ENCODE data around the gene CBR4. TPM values are rescaled to one million over a fixed set of nuclear protein-coding genes. Genes with fewer than 3 reads are reported as not detected.

Gene CBR4
- total RNA-seq, 1 experiment from 2014 or later: 31.6 TPM

GRCh38 chr4:169032883-169033645 is 23.0 kb upstream of the CBR4 start:
- TF ChIP-seq, protein P1, sequence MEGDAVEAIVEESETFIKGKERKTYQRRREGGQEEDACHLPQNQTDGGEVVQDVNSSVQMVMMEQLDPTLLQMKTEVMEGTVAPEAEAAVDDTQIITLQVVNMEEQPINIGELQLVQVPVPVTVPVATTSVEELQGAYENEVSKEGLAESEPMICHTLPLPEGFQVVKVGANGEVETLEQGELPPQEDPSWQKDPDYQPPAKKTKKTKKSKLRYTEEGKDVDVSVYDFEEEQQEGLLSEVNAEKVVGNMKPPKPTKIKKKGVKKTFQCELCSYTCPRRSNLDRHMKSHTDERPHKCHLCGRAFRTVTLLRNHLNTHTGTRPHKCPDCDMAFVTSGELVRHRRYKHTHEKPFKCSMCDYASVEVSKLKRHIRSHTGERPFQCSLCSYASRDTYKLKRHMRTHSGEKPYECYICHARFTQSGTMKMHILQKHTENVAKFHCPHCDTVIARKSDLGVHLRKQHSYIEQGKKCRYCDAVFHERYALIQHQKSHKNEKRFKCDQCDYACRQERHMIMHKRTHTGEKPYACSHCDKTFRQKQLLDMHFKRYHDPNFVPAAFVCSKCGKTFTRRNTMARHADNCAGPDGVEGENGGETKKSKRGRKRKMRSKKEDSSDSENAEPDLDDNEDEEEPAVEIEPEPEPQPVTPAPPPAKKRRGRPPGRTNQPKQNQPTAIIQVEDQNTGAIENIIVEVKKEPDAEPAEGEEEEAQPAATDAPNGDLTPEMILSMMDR (conservative IDR thresholded peaks at IDR 0.05; ENCODE audit: low read depth, low read length): no peak
- no peak for TF ChIP-seq EZH2 (IDR thresholded peaks at IDR 0.05; ENCODE audit: borderline replicate concordance, low read depth, low read length, poor library complexity, severe bottlenecking)
- intact Hi-C loops (cut with micrococcal nuclease; ENCODE audit: unreplicated experiment): no loop called here
- Histone ChIP-seq H3K4me1 (ENCODE audit: insufficient read depth, low read length, poor library complexity, severe bottlenecking) (peaks cover 11% of the 10 kb centered on the region), H3K4me3 (ENCODE audit: low read depth, low read length, poor library complexity, severe bottlenecking) (no peak overlapping the region), H3K27ac (ENCODE audit: low read depth, low read length, poor library complexity, severe bottlenecking) (no peak overlapping the region), H3K27me3 (replicated peaks; ENCODE audit: insufficient read depth, low read depth, low read length, poor library complexity) (no peaks in the 10 kb centered on the region), H3K9me3 (ENCODE audit: low read depth, low read length, poor library complexity, severe bottlenecking) (no peaks in the 10 kb centered on the region), H3K36me3 (ENCODE audit: insufficient read depth, low read length, poor library complexity, severe bottlenecking) (no peaks in the 10 kb centered on the region)
- no TSS peak for BruUV-seq (replicated peaks)
- ChIA-PET POLR2A (ENCODE audit: low non-redundant PET) (no interaction called here), CTCF (no interaction called here)
- DNase-seq (ENCODE audit: low spot score): no peak

GRCh38 chr4:169032194-169032593 is 22.1 kb upstream of the CBR4 start:
- no TSS peak for BruUV-seq (replicated peaks)
- no peaks in the 10 kb centered on the region for H3K27me3 ChIP-seq (replicated peaks; ENCODE audit: insufficient read depth, low read depth, low read length, poor library complexity)

GRCh38 chr4:169031392-169031791 is 21.3 kb upstream of the CBR4 start:
- no peak for TF ChIP-seq EZH2 (IDR thresholded peaks at IDR 0.05; ENCODE audit: borderline replicate concordance, low read depth, low read length, poor library complexity, severe bottlenecking)
- TF ChIP-seq, protein P1 (conservative IDR thresholded peaks at IDR 0.05; ENCODE audit: low read depth, low read length): no peak
- no peaks in the 10 kb centered on the region for H3K9me3 ChIP-seq (ENCODE audit: low read depth, low read length, poor library complexity, severe bottlenecking)
- H3K36me3 ChIP-seq (ENCODE audit: insufficient read depth, low read length, poor library complexity, severe bottlenecking): no peaks in the 10 kb centered on the region
- ChIA-PET POLR2A (ENCODE audit: low non-redundant PET) (no interaction called here), CTCF (no interaction called here)
- H3K4me1 ChIP-seq (ENCODE audit: insufficient read depth, low read length, poor library complexity, severe bottlenecking): peaks cover 11% of the 10 kb centered on the region
- BruUV-seq (replicated peaks): no TSS peak
- no peak for DNase-seq (ENCODE audit: low spot score)
- H3K27ac ChIP-seq (ENCODE audit: low read depth, low read length, poor library complexity, severe bottlenecking): no peak overlapping the region
- intact Hi-C loops (cut with micrococcal nuclease; ENCODE audit: unreplicated experiment): no loop called here
- no peaks in the 10 kb centered on the region for H3K27me3 ChIP-seq (replicated peaks; ENCODE audit: insufficient read depth, low read depth, low read length, poor library complexity)
- H3K4me3 ChIP-seq (ENCODE audit: low read depth, low read length, poor library complexity, severe bottlenecking): no peak overlapping the region

More at GRCh38 chr4:169032194-169032593, 22.1 kb upstream of the CBR4 start:
- ChIA-PET POLR2A (ENCODE audit: low non-redundant PET) (no interaction called here), CTCF (no interaction called here)
- no peak for DNase-seq (ENCODE audit: low spot score)
- H3K36me3 ChIP-seq (ENCODE audit: insufficient read depth, low read length, poor library complexity, severe bottlenecking): no peaks in the 10 kb centered on the region
- peaks cover 11% of the 10 kb centered on the region for H3K4me1 ChIP-seq (ENCODE audit: insufficient read depth, low read length, poor library complexity, severe bottlenecking)
- H3K9me3 ChIP-seq (ENCODE audit: low read depth, low read length, poor library complexity, severe bottlenecking): no peaks in the 10 kb centered on the region
- no peak for TF ChIP-seq EZH2 (IDR thresholded peaks at IDR 0.05; ENCODE audit: borderline replicate concordance, low read depth, low read length, poor library complexity, severe bottlenecking)
- TF ChIP-seq, protein P1 (conservative IDR thresholded peaks at IDR 0.05; ENCODE audit: low read depth, low read length): no peak
- H3K27ac ChIP-seq (ENCODE audit: low read depth, low read length, poor library complexity, severe bottlenecking): no peak overlapping the region
- no peak overlapping the region for H3K4me3 ChIP-seq (ENCODE audit: low read depth, low read length, poor library complexity, severe bottlenecking)
- intact Hi-C loops (cut with micrococcal nuclease; ENCODE audit: unreplicated experiment): no loop called here

Measured in A673 (cell line).